ENCODE results near the gene FHIT.

- TF ChIP-seq CTCF (IDR thresholded peaks at IDR 0.05; ENCODE audit: poor library complexity): no peak
- TF ChIP-seq EZH2phosphoT487 (IDR thresholded peaks at IDR 0.05; ENCODE audit: low read depth, severe bottlenecking, unreplicated experiment): no peak
These were observed 92.6 kb downstream of the FHIT start for GRCh38 chr3:61158667-61159066.

Measured in hepatocyte (in vitro differentiated cells).